HEK293 (cell line): ENCODE measurements around the gene KDSR.

ENCODE experiments used
- CTCF ChIP-seq: fragments of 450-650 bp; formaldehyde crosslinking; IDR thresholded peaks from 2 replicates; pipeline ENCODE4 v1.5.1; 2016; ENCODE audit warnings: missing biosample characterization, missing genetic modification characterization
- MZF1 ChIP-seq: fragments of 450-650 bp; formaldehyde crosslinking; IDR thresholded peaks from 2 replicates; pipeline ENCODE4 v1.5.1; 2017; ENCODE audit warnings: missing biosample characterization, missing genetic modification characterization, borderline replicate concordance
- ZBTB1 ChIP-seq: fragments of 450-650 bp; formaldehyde crosslinking; IDR thresholded peaks from 2 replicates; pipeline ENCODE4 v1.5.1; 2016; ENCODE audit warnings: missing biosample characterization, missing genetic modification characterization
- ZNF169 ChIP-seq: fragments of 450-650 bp; formaldehyde crosslinking; IDR thresholded peaks from 2 replicates; pipeline ENCODE4 v1.5.1; 2016; ENCODE audit warnings: missing biosample characterization, missing genetic modification characterization
- ZNF175 ChIP-seq: fragments of 450-650 bp; formaldehyde crosslinking; IDR thresholded peaks from 2 replicates; pipeline ENCODE4 v1.5.1; 2016; ENCODE audit warnings: missing biosample characterization, missing genetic modification characterization
- ZNF184 ChIP-seq: fragments of 450-650 bp; IDR thresholded peaks from 2 replicates; pipeline ENCODE4 v1.5.1; 2018; ENCODE audit warnings: missing biosample characterization, mild to moderate bottlenecking, missing genetic modification characterization
- ZNF248 ChIP-seq: fragments of 450-650 bp; formaldehyde crosslinking; IDR thresholded peaks from 2 replicates; pipeline ENCODE4 v1.5.1; 2017; ENCODE audit warnings: missing biosample characterization, missing genetic modification characterization
- ZNF670 ChIP-seq: fragments of 450-650 bp; formaldehyde crosslinking; IDR thresholded peaks from 2 replicates; pipeline ENCODE4 v1.5.1; 2016; ENCODE audit warnings: missing biosample characterization, missing genetic modification characterization, low read depth
- TF ChIP-seq, protein P1 (sequence below): fragments of 450-650 bp; formaldehyde crosslinking; IDR thresholded peaks from 2 replicates; pipeline ENCODE4 v1.5.1; 2016; ENCODE audit warnings: missing biosample characterization, missing genetic modification characterization
- TF ChIP-seq, protein P2 (sequence below): fragments of 450-650 bp; formaldehyde crosslinking; IDR thresholded peaks from 2 replicates; pipeline ENCODE4 v1.5.1; 2016; ENCODE audit warnings: missing biosample characterization, missing genetic modification characterization

DNA sequence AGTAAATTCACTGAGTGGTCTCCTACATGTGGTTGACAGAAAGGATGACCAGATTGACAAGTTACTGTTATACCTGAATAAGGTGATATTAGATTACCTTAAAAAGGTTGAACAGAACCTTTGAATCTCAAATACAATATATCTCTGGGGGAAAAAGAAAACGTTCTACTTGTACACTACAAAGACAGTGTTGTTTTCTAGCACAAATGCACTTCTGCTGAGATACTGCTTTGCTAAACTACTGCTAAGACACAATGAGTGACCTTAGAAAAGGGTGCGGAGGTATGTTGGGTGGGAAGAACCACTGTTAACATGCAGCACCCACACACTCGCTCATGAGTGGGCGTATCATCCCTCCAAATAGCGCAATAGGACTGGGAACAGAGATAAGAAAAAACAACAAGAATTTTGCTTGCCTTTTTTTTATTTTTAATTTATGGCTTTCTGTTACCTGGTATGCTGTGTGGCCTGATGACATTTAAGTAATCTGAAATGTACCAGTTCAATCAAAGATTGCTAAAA lies 53.5 kb downstream of the KDSR start:
- TF ChIP-seq ZBTB1 = no peak
- no peak for TF ChIP-seq CTCF (tag by site-specific recombination)
- no peak for TF ChIP-seq ZNF670 (tag by site-specific recombination)
- no peak for TF ChIP-seq ZNF169 (tag by site-specific recombination)
- TF ChIP-seq ZNF184 = no peak
- no peak for TF ChIP-seq ZNF248 (tag by site-specific recombination)
- no peak for TF ChIP-seq MZF1 (tag by site-specific recombination)
- TF ChIP-seq, protein P1, sequence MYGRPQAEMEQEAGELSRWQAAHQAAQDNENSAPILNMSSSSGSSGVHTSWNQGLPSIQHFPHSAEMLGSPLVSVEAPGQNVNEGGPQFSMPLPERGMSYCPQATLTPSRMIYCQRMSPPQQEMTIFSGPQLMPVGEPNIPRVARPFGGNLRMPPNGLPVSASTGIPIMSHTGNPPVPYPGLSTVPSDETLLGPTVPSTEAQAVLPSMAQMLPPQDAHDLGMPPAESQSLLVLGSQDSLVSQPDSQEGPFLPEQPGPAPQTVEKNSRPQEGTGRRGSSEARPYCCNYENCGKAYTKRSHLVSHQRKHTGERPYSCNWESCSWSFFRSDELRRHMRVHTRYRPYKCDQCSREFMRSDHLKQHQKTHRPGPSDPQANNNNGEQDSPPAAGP = no peak
- no peak for TF ChIP-seq ZNF175
- TF ChIP-seq, protein P2, sequence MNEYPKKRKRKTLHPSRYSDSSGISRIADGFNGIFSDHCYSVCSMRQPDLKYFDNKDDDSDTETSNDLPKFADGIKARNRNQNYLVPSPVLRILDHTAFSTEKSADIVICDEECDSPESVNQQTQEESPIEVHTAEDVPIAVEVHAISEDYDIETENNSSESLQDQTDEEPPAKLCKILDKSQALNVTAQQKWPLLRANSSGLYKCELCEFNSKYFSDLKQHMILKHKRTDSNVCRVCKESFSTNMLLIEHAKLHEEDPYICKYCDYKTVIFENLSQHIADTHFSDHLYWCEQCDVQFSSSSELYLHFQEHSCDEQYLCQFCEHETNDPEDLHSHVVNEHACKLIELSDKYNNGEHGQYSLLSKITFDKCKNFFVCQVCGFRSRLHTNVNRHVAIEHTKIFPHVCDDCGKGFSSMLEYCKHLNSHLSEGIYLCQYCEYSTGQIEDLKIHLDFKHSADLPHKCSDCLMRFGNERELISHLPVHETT (tag by site-specific recombination) = no peak
